IPS-18c (cell line): ENCODE data around the gene PCCA.
"Not testable (repeated sequence)": the region's sequence is repeated elsewhere in the genome, so short reads cannot be mapped to it uniquely, and the experiment has no call there.

ENCODE experiments used
- H3K4me3 ChIP-seq: 2 replicates; pipeline ENCODE4 v1.7.0; 2013; ENCODE audit warnings: low read depth, mild to moderate bottlenecking, low read length, moderate library complexity; ENCODE audit not compliant: insufficient read depth
- H3K9me3 ChIP-seq: one replicate; pipeline ENCODE4 v1.6.1; 2013; ENCODE audit warnings: mild to moderate bottlenecking, low read length, moderate library complexity; ENCODE audit not compliant: control insufficient read depth, insufficient read depth

Gene PCCA

DNA sequence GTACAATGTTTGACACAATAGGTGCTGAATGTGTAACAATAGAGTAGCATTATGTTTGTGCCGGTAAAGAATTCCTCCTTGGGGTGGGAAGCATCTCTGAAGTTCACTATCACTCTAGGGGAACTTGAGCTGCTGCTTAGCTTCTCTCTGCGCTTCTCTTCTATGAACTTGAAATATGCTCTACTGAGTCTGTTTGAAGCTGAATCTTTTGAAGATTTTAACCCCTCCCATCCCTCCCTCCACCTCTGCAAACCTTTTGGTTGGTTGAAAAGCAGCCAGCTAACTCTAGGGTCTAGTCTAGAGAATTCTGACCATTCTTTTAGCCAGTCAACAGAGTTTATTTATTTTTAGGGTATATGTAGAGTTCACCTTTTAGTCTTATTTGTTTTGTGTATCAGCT is 2.5 kb downstream of the PCCA start:
- H3K4me3 ChIP-seq = no peak overlapping the region

DNA sequence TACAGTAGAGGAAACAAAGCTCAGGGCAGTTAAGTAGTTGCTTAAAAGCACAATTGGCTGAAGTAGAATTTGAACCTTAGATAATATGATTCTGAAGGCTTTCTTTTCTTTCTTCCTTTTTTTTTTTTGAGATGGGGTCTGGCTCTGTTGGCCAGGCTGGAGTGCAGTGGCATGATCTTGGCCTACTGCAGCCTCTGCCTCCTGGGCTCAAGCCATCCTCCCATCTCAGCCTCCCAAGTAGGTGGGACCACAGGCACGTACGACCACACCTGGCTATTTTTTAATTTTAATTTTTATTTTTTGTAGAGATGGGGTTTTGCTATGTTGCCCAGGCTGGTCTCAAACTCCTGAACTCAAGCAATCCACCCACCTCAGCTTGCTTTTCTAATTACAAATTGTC is 3.4 kb downstream of the PCCA start:
- not testable (repeated sequence) for H3K9me3 ChIP-seq, H3K4me3 ChIP-seq

More for the DNA sequence above, 2.5 kb downstream of the PCCA start:
- no peaks in the 10 kb centered on the region for H3K9me3 ChIP-seq

DNA sequence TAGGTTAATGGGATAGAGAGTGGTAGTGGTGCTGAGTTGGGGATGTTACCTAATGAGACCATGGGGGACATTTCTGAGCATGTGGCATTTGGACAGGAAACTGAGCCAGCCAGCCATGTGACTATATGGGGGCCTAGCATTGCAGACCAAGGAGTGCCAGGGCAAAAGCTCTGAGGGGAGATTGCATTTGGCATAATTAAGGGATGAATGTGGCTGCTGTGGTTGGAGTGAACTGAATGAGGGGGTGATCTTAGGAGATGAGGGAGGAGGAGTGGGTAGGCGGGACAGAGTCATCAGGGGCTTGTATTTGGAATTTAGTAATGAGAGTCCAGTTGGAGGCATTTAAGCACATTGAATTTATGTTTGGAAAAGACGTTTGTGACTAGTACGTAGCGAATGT is 6.6 kb downstream of the PCCA start:
- Histone ChIP-seq H3K4me3 (no peak overlapping the region), H3K9me3 (no peaks in the 10 kb centered on the region)

DNA sequence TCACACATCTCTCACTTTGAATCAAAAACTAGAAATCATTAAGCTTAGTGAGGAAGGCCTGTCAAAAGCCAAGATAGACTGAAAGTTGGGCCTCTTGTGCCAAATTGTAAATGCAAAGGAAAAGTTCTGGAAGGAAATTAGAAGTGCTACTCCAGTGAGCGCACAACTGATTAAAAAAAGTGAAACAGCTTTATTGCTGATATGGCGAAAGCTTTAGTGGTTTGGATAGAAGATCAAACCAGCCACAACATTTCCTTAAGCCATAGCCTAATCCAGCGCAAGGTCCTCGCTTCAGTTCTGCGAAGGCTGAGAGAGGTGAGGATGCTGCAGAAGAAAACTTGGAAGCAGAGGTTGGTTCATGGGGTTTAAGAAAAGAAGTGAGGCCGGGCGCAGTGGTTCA is 7.6 kb downstream of the PCCA start:
- no peaks in the 10 kb centered on the region for H3K9me3 ChIP-seq

DNA sequence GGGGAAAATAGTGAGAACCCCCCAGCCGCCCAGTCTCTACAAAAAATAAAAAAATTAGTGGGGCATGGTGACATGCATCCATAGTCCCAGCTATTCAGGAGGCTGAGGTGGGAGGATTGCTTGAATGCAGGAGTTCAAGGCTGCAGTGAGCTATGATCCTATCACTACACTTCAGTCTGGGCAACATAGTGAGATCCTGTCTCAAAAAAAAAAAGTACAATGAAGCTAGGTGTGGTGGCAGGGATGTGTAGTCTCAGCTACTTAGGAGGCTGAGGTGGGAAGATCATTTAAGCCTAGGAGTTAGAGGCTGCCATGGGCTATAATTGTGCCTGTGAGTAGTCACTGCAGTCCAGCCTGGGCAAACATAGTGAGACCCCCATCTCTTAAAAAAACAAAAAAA is 8.9 kb downstream of the PCCA start:
- Histone ChIP-seq H3K9me3 (no peaks in the 10 kb centered on the region), H3K4me3 (no peak overlapping the region)

More for the DNA sequence above, 7.6 kb downstream of the PCCA start:
- no peak overlapping the region for H3K4me3 ChIP-seq

DNA sequence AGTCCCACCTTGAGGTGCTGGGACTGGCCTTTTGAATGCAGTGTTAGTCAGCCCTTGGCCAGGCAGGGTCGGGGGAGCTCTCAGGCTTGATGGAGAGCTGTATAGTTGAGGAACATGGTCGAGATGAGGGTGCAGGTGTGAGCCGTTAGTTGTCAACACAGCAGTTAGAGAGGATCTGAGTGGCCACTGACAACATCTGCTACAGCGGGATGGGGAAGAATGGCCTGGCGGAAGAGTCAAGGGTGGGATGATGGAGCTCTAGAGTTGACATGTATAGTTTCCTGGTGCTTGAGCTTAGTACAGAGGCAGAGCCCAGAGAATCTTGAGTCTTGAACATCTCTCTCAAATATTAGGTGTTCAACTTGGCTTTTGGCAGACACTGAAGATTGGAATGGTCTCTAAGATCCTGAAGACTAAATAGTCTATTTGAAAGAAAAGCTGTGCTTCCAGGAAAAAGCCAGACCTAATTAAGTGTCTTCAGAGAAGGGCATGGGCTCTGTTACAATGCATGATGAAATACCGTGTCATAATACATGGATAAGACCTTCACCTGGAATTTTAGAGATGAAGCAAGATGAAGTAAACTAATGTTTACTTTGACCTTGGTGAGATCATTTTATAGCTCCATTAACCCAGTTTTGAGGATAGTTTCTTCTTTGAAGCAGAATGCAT is 9.7 kb downstream of the PCCA start:
- H3K9me3 ChIP-seq = no peaks in the 10 kb centered on the region
- no peak overlapping the region for H3K4me3 ChIP-seq

DNA sequence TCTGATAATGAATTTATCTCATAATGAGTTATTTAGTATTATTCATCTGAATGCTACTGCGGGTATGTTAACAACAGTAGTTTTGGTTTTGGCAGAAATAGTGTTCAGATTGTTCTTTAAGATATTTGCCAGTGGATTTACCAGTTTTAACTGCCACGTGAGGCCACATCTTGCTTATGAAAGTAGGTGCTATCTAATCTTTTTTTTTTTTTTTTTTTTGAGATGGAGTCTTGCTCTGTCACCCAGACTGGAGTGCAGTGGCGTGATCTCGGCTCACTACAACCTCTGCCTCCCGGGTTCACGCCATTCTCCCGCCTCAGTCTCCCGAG is 10.2 kb downstream of the PCCA start:
- not testable (repeated sequence) for H3K9me3 ChIP-seq, H3K4me3 ChIP-seq

DNA sequence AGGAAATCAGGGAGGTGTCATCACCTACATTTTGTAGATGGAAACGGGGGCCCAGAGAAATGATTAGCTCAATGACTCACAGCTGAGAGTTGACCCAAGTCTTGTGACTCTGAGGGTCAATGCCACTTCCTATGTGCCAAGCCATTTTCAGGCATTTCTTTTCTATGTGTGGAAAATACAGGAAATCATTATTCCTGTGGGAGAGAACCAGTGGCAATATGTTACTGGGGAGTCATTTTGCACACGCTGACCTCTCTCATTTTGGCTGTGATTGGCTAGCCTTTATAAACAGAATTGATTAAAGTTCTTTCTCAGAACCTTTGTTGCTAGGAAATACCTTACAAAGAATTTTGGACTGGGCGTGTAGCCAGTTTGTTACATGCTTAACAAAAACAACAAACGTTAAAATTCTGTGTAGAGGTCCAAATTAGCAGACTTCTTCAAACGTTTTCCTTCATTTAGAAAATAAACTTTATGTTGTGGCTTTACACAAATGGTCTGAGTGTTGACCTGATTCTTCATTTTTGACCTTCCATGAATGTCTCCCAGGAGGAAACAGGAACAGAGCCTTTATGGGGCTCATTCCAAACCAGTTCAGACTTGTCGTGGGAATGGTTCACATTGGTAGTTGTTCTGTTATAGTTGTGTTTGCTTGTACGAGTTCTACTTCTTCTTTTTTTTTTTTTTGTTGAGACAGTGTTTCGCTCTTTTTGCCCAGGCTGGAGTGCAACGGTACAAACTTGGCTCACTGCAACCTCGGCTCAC is 11.4 kb downstream of the PCCA start:
- Histone ChIP-seq H3K4me3 (no peak overlapping the region), H3K9me3 (no peaks in the 10 kb centered on the region)

DNA sequence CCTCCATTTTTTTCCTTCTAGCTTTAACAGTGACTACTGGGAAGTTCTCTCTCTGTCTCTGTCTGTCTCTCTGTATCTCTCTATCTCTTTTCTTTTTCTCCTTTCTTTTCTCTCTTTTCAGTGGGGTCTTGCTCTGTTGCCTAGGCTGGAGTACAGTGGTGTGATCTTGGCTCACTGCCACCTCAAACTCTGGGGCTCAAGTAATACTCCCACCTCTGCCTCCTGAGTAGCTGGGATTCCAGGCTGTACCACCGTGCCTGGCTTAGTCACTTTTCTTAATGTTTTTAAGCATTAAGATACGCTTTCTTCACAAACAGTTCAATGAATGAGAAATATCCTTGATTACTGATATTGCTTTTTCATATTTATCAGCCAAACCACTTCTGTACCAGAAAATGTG is 13.1 kb downstream of the PCCA start:
- Histone ChIP-seq H3K9me3 (no peaks in the 10 kb centered on the region), H3K4me3 (no peak overlapping the region)

DNA sequence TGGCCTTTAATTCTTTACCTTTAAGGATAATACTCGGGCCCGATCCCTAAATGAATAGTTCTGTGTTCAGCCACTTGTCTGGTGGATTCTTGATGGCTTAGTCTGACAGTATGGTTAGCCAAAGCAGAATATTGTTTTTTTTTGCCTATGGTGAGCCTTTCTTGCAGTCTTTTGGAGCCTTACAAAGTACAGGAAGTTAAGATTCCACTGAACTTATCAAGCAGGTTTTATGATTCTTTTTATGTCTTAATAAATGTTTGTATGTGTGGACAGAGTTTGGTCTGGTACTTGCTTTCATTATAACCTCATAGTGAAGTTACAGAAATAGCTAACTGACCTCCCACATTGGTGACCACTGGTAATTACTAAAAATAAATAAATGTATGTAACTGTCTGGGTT is 17.1 kb downstream of the PCCA start:
- no peak overlapping the region for H3K4me3 ChIP-seq
- H3K9me3 ChIP-seq = no peaks in the 10 kb centered on the region

DNA sequence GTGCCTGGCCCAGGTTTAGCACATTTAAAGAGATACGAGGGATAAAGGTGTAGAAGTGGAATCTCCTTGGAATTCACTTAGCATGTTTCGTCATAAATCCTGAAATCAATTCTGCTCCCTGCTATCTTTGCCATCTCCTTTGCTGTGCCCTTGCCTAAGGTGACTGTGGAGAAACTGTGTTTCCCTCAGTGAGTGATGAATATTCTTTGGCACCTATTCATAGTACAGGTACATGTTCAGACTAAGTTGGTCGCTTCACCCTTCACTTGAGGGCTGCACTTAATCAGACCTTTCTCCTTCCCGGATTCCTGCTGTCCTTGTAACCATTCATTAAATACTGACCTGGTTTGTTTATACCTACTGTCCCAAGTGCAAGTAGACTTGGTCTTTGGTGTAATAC is 17.8 kb downstream of the PCCA start:
- no peaks in the 10 kb centered on the region for H3K9me3 ChIP-seq
- H3K4me3 ChIP-seq = no peak overlapping the region

DNA sequence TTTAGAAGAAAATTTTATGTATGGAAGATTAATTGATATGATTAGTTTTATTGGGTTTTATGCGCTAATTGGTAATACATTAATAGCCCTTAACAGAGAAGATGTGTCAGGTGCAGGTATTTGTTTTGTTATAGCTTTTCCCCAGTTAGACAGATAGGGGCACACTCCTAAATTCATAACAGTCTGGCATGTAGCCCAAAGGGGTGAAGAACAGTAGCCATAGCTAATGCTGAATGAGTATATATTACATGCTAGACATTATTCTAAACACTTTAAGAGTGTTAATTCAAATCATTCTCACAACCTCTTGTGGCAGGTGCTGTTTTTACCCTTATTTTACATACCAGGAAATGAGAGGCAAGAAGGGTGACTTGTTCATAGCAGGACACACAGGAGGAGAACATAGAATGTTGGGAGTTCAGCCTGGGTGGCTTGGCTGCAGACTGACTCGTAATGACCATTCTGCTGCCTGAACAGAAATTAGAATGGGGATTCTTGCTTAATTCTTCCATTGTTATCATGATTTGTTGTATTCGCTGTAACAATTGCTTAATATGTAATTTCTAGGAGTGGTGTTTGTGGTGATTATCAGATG is 20.1 kb downstream of the PCCA start:
- Histone ChIP-seq H3K9me3 (no peaks in the 10 kb centered on the region), H3K4me3 (no peak overlapping the region)

DNA sequence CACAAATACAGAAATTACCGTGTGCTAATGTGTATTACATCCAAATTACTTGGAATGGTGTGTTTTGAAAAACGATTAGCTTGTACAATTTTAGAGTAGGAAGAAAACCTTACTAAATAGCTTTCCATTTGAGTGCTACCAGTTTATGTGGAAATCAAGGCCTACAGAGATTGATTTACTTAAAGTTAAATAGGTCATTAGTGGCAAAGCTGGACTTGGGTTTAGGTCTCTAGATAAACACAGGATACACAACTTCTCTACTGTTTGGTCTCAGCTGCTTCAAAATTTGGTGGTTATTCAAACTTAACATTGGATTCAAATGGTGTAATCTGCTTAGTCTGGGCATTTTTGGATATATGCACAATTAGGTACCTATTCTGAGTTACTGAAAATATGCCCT is 21.4 kb downstream of the PCCA start:
- no peaks in the 10 kb centered on the region for H3K9me3 ChIP-seq
- H3K4me3 ChIP-seq = no peak overlapping the region

DNA sequence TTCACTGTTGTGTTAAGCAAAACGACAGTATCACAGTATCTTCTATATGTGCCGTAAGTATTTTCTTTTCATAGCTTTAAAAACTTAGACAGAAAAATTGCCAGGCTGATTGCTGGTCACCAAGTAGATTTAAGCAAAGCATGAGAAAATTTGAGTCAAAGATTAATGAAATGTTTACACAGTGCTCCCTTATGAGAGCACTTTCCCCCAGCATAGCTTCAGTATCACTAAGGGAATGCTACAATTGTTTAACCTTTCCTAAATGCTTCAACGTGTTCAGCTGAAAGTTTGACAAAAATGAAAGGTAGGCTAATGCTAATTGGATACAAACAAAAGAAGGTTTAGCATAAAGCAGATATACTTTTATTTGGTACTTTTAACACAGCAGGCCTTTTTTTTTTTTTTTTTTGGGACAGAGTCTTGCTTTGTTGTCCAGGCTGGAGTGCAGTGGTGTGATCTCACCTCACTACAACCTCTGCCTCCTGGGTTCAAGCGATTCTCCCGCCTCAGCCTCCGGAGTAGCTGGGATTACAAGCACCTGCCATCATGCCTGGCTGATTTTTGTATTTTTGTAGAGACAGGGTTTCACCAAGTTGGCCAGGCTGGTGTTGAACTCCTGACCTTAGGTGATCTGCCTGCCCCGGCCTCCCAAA is 23.4 kb downstream of the PCCA start:
- Histone ChIP-seq H3K9me3 (no peaks in the 10 kb centered on the region), H3K4me3 (no peak overlapping the region)

DNA sequence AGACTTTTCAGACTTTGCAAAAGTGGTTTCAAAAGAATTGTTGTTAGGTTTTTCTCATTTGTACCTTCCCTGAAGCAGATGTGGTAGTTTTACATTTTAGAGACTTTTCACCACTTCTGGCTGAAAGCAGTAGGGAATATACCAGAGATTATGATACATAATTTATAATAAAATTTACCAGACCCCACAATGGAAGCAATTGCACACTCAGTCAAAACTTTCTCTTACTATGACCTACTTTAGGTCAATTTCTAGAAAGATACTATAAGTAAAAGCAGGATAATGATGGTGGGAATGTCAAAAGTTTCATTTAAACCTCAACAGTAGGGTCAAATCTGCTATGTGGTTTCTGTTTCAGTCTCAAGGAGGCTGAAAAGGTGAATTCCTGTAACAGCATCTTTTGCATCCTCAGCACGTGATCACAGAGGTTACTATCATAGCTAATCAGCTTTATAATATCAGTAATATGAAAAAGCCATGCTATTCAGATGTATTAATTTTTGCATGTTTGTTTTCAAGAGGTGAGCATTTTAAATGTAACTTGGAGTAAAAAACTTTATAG is 26.9 kb downstream of the PCCA start:
- H3K4me3 ChIP-seq = no peak overlapping the region
- no peaks in the 10 kb centered on the region for H3K9me3 ChIP-seq

DNA sequence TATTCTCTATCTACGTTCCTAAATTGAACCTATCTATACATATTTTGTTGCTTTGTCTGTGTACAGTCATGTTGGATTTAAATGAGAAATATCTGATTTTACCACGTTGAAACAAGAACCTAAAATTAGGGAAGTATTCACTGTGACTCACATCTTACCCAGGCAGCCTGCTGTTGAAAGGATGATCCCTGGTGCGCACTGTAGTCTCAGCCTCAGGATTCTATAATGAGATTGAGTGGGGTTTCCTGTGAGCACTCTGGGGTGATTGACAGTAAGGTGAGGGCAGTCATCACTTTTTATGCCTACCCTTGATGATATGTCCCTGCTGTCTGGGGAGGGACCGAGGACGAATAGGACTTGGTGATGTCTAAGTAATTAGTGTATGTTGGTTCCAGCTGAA is 35.4 kb downstream of the PCCA start:
- Histone ChIP-seq H3K9me3 (no peaks in the 10 kb centered on the region), H3K4me3 (no peak overlapping the region)

DNA sequence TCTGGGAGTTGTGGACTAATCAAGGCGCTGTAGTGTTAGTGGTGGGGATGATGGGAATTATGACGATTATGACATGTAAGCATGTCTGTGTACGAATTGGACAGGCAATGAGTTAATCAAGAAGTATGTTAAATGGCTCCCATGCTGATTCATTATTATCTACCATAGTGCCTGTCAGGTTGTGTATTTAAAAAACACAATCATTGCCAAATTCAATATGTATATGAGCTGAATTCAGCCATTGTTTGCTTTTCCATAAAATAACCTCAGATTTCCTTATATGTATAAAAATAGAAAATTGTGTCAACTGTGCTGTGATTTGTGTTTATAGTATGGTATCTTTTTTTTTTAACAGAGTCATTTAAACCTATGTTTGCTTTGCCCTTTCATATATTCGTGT is 37.1 kb downstream of the PCCA start:
- H3K9me3 ChIP-seq = no peaks in the 10 kb centered on the region
- H3K4me3 ChIP-seq = no peak overlapping the region

DNA sequence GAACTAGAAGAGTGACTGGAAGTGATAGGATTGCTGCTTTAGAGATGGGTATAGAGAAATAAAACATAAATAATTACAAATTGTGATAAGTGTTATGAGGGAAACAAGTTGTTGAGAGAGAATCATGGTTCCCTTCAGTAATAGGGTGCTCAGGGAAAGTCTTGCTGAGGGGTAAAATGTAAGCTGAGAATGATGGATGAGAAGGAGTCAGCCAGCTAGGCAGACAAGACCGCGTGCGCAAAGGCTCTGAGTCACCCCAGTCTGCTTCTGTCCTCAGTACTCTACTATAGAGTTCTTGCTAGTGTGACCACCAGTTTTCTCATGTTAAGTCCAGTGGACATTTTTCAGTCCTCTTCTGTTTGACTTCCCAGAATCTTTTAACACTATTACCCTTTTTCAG is 39.5 kb downstream of the PCCA start:
- Histone ChIP-seq H3K9me3 (no peaks in the 10 kb centered on the region), H3K4me3 (no peak overlapping the region)
